NCI-H69 (cell line): Measurements from ENCODE around the gene PPP1R10.

Experiments used
- DNase-seq: peaks from one replicate; lab custom pipeline; 2025; lab: John Stamatoyannopoulos, UW

PPP1R10 gene

DNA sequence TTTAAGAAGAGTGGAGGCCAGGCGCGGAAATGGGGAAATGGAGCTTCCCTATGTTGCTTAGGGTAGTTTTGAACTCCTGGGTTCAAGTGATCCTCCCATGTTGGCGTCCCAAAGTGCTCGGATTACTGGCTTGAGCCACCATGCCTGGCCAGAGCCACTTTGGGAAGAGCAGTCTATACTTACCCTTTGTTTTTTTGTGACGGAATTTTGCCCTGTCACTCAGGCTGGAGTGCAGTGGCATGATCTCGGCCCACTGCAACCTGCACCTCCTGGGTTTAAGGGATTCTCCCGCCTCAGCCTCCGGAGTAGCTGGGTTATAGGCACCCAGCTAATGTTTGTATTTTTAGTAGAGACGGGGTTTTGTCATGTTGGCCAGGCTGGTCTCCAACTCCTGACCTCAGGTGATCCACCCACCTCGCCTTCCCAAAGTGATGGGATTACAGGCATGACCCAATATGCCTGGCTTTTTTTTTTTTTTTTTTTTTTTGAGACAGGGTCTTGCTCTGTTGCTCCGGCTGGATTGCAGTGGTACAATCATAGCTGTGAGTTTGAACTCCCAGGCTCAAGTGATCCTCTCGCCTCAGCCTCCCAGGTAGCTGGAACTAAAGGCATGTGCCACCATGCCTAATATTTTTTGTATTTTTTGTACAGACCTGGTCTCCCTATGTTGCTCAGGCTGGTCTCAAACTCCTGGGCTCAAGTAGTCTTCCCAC is 18.0 kb downstream of the PPP1R10 start:
- no peak for DNase-seq

DNA sequence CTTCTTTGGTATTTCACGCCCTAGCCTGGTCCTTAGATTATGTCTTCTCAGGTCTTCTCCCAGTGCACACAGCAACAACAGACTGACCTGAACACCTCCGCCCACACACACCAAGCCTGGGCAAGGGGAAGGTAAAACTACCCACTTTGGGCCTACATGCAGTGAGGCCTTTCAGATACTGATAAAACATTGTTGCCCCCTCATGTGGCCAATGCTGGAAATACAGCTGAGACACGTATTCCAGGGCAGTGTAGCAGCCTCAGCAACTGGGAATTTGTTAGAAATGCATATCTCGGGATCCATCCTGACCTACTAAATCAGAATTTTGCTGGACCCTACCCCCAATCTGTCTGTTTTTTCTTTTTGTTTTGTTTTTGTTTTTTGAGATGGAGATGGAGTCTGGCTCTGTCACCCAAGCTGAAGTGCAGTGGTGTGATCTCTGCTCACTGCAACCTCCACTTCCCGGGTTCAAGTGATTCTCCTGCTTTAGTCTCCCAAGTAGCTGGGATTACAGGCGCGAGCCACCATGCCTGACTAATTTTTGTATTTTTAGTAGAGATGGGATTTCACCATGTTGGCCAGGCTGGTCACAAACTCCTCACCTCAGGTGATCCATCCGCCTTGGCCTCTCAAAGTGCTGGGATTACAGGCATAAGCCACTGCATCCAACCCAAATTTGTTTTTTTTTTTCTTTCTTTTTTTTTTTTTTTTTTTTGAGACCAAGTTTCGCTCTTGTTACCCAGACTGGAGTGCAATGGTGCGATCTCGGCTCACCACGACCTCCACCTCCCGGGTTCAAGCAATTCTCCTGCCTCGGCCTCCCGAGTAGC is 19.5 kb downstream of the PPP1R10 start:
- DNase-seq, result peak; percentile 79

DNA sequence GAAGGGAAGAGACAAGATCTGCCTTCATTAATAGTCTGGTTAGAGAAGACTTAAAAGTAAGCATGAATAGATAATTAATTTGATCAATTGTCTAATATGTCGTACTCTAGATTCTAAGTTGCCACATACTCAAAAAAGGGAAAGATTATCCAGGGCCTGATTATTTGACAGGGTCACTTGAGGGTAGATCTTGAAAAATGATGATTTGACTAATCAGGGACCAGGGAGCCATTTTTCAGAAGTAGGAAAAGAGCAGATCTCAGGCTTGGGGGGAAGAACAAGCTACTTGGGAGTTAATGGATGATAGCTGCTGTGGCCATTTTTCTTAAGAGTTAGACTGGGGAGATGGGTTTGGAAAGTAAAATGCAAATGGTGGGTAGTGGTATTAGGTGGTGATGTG is 24.8 kb downstream of the PPP1R10 start:
- no peak for DNase-seq

DNA sequence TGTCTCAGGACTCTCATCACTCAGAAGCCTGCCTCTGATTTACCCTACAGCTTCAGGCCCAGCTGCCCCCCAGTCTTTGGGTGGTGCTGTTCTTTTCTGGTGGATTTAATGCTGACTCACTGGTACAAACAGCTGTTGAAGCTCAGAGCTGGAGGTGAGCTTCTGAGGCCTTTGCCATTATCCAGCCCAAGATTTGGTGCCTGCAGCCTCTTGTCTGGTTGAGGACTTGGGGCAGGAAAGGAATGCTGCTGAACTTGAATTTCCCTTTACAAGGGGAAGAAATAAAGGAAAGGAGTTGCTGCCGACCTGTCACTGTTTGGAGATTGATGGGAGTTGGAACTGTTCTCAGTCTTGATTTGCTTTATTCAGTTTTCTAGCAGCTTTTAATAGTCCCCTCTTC is 26.0 kb downstream of the PPP1R10 start:
- DNase-seq, result no peak

DNA sequence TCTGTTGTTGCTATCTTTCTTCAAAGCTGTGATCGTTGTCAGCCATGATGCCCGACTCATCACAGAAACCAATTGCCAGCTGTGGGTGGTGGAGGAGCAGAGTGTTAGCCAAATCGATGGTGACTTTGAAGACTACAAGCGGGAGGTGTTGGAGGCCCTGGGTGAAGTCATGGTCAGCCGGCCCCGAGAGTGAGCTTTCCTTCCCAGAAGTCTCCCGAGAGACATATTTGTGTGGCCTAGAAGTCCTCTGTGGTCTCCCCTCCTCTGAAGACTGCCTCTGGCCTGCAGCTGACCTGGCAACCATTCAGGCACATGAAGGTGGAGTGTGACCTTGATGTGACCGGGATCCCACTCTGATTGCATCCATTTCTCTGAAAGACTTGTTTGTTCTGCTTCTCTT is 26.5 kb downstream of the PPP1R10 start:
- no peak for DNase-seq

DNA sequence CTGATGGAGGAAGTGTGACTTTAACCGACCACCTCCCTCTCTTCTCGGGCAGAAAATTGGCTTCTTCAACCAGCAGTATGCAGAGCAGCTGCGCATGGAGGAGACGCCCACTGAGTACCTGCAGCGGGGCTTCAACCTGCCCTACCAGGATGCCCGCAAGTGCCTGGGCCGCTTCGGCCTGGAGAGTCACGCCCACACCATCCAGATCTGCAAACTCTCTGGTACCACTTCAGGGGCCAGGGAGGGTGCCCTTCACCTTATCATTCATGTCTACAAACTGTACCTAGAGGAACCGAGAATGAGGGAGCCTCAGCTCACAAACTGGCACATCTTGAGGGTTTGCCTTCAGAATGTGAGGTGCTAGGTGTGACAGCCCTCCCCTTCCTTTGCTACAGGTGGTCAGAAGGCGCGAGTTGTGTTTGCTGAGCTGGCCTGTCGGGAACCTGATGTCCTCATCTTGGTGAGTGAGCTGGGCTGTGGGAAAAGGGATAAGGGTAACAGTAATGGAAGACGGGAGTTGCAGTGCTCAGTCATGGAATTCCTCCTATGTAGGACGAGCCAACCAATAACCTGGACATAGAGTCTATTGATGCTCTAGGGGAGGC is 27.2 kb downstream of the PPP1R10 start:
- no peak for DNase-seq

DNA sequence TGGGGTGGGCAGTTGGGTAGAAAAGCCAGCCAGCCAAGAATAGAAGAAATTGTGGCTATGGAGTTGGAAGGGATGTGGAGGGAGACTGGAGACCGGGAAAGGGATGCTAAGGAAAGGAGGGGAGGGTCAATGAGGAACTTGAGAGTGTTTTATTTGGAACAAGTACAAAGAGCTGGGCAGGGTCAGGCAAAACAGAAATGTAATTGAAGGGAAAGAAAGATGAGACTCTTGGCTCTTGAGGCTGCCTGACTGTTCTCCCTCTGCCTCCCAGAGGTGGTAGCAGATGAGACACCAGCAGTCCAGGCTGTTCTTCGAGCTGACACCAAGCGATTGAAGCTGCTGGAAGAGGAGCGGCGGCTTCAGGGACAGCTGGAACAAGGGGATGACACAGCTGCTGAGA is 33.1 kb downstream of the PPP1R10 start:
- no peak for DNase-seq

DNA sequence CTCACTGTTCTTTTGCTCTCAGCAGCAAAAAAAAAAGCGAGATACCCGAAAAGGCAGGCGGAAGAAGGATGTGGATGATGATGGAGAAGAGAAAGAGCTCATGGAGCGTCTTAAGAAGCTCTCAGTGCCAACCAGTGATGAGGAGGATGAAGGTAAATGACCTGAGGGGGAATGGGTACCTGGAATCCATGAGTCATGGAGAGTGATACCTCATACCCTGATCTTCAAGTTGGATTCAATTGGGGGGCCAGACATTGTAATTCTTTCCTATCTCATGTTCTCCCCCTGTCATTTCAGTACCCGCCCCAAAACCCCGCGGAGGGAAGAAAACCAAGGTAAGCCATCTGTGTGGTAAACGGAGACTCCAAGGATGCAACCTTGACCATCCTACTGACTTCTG is 39.0 kb downstream of the PPP1R10 start:
- no peak for DNase-seq

DNA sequence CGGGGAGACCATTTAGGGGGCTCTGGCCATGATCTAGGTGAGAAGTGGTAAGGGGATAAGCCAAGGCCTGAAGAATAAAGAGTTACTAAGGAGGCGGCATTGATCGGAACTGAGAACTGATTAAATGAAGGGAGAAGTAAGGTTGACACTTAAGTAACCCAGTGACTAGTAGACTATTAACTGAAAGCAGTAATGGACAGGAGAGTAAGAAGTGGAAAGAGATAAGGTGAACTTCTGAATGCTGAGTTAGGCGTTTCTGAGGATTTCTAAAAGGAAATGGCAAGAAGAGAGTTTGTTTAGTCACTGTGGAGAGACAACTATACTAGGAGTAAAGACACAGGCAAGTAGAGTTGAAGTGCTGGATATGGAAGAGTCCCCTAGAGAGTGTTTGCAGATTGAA is 43.9 kb downstream of the PPP1R10 start:
- no peak for DNase-seq

DNA sequence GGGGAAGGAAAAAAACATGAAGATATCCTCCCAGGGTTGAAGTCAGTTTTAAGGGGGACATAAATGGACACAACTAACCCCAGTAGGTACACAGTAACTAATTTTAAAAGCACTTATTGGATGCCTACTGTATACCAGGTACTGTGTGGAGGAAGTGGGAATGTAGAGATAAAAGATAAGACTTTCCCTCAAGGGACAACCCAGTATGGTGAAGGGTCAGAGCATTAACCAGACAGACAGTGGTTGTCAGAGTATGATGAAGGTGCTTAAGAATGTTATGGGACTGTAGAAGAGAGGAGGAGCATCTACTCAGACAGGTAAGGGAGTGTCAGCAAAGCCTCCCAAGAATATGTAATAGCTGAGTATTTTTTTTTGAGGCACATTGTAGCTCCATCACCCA is 44.9 kb downstream of the PPP1R10 start:
- DNase-seq, result no peak

DNA sequence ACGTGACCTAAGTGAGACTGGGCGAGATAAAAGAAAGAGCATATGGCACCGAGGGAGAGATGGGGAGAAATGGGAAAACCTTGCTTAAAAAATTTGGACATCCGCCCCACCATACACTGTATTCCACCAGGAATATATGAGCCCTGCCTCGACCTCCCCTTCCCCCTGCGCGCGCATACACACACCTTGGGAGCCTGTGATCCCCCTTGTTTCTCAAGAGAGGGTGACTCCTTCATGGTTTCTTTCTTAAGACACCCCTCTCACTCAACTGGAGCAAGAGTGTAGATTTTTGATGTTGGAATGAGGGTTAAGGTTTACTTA is 45.3 kb downstream of the PPP1R10 start:
- no peak for DNase-seq

DNA sequence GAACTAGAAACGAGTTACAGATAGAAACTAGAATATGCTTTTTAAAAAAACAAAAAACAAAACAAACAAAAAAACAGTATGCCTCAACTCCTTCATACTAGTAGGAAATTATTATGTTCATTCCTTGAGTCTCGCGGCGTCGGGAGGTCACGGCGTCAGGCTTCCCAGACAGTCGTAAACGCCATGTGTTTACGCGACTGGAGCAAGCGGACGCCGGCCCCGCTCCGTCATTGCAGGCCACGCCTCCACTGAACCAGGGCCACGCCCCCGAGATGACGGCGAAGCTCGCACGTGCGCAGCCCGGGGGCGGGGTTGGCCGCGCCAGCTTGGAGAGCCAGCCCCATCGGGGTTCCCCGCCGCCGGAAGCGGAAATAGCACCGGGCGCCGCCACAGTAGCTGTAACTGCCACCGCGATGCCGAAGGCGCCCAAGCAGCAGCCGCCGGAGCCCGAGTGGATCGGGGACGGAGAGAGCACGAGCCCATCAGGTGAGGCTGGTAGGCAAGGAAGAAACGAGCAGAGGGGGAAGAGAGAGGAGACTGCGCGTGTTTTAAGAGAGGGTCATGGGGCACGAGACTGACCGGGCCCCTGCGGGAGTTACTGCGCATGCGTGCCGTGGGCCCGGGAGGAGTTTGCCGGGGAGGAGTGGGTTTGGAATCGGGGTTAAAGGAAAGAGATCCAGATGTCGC is 45.8 kb downstream of the PPP1R10 start, which contains the start of gene ABCF1:
TSS of gene ABCF1 (plus strand) at position 368 of the 687 bp plus-strand sequence. CDS start at position 414, 46 bp downstream.
- peak; percentile 99 for DNase-seq

DNA sequence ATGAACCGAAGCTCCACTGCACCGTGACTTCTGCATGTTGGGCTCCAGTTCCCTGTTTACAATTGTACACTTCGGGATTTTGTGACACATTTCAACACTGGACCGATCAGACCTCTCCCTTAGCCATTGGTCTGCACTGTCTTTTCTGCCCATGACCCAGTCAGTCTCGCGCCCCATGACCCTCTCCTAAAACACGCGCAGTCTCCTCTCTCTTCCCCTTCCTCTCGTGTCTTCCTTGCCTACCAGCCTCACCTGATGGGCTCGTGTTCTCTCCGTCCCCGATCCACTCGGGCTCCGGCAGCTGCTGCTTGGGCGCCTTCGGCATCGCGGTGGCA is 46.3 kb downstream of the PPP1R10 start:
- DNase-seq, result no peak

DNA sequence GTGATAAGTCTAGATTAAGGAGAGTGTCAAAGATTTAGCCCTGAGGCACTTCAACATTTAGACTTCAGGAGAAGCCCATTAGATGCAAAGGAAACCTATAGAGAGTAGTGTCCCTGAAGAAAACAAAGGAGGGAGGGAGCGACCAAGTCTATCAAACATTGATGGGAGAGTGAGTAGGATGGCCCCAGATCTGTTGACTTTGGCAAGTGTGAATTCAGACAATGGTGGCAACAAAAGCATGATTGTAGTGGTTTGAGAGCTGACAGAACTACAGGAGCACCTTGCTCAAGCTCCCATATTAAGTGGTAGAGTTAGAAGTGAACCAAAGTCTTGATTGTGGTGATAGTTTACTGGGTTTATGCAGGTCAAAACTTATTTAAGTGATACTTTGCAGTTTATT is 46.8 kb downstream of the PPP1R10 start:
- peak; percentile 14 for DNase-seq

DNA sequence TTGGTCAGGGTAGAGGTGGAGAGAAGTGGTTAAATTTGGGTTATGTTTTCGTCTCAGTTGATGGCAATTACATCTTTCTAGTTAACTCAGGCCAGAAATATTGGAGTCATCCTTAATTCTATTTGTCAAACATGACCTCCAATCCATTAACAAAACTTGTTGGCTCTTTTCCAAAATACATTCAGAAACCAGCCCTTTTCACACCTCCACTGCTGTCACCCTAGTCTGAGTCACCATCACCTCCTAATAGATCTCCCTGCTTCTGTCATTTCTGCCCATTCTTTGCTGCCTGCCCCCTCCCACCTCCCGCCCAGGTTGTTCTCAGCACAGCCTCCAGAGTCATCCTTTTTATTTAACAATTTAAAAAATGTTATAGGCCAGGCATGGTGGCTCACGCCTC is 48.8 kb downstream of the PPP1R10 start:
- peak; percentile 89 for DNase-seq

DNA sequence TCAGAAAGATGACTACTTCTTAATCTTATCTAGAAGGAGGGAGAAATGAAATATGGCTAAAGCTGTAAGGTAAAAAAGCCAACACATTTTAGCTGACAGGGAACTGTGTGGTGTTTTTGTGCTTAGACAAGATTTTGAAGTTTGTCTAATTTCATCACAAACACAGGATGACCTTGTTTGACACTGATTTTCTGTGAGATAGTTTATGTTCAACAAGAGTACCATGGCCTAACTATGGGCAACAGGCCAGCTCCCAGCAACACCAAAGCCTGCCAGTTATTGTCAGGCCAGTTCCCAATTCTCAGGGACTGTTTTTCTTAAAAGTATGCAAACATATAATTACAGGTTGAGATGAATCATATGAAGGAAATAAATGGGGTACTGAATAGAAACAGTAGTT is 51.3 kb downstream of the PPP1R10 start:
- DNase-seq, result peak; percentile 22

DNA sequence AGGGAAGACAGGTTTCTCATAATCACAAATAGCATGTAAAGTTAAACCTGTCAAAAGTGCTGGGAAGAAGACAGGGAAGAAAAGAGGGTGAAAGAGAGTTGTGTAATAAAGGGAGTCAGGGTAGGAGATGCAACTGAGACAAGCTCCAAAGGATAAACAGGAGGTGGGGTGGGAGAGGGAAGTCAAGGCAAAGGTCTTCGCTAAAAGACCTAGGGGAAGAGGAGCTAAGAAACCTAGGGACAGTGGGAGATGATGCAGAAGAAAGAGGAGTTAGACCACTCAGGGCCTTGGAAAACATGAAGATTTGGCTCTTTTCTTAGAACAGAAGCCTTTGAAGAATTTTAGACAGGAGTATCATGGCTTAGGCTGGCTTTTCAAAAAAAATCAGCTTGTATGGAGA is 52.9 kb downstream of the PPP1R10 start:
- no peak for DNase-seq

DNA sequence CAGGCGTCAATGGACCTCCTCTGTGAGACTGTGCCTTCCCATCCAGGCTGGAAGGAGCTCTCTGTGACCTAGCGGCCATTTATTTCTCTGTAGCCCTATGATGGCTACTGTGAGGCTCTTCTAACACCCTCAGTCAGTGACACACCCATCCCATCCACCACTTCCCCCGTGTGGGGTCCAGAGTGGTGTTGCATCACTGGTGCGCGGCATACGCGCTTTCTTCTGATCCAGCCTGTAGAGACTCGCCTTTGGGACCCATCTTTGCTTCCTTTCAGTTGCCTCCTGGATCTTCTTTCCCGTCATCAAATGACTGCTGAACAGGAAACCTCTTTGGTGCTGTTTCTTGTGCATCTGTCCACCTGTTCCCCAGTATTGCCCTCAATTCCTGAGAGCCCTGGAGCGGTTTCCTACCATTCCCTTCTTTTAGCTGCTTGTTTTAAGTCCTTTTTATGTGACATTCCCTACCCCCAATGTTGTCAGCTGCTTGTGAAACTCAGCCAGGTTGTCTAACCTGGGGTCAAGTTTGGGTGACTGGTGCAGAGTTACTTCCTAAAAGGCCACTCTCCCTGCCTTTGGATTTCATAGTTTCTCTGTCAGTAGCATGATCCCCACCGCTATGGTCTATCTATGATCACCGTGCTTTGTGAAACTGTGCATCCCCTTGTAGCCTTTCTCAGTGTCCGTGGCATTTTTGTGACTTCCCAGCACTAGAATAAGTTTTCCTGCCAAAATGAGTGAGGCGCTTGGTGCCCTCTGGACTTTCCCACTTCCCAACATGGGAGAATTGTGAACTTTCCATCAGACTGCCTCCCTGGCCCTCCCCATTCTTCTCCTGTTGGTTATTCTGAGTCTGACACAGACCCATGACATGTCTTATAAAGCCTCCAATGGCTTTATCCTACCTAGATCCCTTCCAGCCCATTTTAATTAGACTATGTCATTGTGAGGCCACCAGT is 54.3 kb downstream of the PPP1R10 start:
- no peak for DNase-seq

DNA sequence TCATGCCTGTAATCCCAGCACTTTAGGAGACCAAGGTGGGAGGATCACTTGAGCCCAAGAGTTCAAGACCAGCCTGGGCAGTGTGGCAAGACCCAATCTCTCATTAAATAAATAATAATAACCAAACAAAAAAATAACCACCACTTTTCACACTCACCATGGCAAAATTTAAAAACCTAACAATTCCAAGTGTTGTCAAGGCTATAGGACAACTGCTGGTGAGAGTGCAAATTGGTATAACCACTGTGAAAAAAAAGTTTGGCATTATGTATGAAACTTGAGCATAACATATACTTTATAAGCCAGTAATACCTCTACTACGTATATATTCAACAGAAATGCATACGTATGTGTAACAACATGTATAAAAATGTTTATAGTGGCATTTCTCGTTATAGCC is 56.1 kb downstream of the PPP1R10 start:
- DNase-seq, result no peak

DNA sequence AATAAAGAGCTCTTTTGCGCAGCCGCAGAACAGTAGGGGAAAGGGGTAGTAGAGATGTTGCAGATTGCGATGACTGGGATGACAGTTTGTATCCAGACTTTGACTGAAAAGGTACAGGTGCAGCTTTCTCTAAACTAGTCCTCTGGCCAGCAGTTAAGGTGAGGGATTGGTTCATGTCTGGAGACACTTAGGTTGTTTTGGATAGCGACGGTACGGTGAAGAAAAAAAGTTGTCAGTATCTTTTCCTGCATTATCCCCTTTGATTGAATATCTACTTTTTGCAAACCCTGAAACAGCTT is 59.4 kb downstream of the PPP1R10 start:
- DNase-seq, result no peak

DNA sequence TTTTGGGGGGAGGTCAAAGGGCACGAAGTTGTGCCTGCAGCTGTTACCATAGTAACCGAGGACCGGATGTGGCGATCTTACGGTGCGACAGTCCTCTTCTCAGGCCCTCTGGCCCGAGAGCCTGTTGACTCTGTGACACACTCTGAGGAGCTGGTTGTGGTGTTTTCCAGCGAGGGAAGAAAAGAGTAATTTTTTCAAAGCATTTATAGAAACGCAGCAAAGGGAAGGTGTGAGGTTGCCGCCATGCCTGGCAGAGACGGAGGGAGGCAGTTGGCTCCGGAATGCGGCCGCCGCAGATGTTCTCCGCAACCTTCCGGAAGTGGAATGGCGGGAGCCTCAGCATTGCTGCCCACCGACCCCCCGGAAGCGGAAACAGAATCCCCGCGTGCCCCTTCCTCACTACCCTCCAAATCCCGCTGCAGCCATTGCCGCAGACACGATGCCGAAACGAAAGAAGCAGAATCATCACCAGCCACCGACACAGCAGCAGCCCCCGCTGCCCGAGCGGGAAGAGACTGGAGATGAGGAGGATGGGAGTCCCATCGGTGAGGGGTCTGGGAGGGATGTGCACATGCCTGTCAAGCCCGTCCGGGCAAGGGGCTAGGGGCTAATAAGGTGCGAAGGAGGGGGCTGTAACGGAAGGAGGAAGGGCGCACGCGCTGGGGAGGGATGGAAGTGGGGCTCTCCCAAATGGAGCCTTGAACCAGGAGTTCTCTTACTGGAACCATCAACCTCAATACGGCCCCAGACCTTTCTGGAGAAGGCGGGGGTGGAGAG is 59.9 kb downstream of the PPP1R10 start, which contains the start of gene PRR3:
TSS of gene PRR3 (plus strand) at position 390 of the 777 bp plus-strand sequence. CDS start at position 440, 50 bp downstream.
- DNase-seq, result peak; percentile 95
